ENCODE results near the gene MINDY4.

Gene MINDY4

DNA sequence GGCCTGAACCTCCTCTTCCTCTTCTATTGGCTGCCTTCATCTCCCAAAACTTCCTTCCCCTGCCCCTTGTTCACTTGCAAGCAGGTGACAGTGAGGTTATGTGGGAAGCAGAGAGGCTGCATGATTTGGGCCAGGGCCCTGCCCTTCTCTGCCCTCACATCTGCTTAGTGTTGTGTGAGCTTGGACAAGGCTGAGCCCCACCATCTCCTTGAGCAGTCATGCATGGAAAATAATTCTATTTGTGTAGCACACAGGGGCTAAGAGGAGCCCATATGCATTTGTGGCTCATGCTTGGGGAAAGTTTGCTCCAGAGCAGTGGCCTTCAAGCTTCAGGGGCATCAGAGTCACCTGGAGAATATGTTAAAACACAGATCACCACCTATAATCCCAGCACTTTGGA is 113.7 kb downstream of the MINDY4 start:
- DNase-seq = no peak

DNA sequence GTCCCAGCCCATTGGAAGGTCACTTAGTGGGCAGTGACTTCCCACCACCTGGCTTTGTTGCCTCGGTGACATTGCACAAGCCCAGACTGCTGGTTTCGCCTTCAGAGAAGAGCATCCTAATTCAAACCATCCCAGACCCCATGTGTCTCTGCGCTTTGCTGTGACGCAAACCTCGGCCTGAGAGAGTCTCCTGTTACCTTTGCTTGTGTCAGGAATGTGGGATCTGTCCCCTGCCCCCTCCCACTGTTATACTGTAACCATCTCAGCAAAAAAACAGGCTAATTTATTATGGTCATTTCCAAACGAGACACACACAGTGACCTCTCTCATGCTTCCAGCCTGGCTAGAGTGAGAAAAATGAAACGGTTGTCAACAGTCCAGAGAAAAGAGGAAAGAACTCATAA is 115.4 kb downstream of the MINDY4 start:
- DNase-seq = no peak

DNA sequence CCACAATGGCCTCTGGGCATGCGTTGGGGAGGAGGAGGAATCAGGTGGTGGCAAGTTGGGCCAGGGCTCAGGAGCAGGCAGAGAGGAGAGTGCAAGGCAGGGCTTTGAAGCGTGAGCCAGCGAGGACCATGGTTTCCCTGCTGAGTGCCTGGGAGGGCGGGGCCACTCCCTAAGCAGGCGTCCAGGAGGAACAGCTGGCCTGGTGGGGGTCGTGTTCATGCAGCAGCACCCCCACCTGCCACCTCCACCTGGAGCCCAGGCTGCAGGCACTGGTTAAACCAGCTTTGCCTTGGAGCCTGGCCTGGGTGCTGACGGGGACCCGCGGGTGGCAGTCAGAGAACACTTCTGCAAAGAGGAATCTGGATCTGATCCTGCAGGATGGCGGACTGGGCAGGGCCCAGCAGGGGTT is 116.3 kb downstream of the MINDY4 start:
- no peak for DNase-seq

DNA sequence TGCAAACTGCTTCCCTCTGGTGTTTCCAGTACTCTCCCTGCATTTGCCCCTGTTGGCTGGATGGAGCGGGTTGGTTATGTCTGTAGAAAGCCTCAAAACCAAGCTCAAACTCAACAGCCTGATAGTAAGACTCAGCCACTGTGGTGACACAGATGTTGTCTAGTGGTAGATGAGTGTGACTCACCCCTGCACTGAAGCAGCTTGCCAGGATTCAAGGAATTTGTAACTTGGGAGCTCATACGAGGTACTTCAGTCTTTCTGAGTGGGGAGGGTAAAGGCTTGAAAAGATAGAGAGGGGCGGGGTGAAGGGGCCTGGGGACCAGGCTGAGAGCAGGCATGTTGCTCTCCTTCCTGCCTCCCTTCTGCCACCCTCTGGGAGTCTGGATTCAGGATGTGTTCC is 117.5 kb downstream of the MINDY4 start:
- DNase-seq = no peak

DNA sequence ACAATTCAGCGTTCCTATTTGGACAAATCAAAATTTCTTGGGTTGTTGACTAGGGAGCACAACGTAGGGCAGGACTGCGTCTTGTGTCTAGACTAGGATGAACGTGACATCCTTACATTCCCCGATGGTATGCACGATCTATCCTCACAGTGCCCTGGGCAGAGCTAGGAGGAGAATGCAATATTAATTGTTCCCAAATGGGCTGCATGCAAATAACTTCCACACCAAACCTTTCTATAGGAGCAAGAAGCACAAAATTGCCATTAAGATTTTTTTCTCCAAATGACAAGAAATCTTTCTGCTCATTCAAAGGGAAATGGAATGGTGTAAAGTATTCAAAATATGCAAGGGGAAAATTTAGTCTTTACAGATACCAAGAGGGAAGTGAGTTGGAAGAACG is 119.0 kb downstream of the MINDY4 start:
- no peak for DNase-seq

DNA sequence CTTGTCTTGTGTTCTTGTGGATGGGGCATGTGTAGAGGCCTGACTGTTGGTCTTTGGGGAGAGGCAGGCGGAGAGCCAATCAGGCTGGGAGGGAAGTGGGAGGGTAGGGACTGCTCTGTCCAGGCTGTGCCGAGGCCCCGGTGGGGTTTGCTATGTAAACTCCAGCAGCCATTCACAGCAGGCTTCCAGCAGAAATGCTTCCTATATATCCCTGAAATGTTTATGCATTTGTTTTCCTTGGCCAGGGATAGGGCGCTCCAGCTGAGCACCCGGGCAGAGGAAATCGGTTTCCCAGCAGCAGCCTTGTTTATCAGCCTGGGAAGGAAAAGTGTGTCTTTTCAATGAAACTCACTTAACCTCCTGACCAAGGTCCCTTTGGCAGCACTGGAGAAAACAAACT is 122.1 kb downstream of the MINDY4 start:
- DNase-seq = no peak

DNA sequence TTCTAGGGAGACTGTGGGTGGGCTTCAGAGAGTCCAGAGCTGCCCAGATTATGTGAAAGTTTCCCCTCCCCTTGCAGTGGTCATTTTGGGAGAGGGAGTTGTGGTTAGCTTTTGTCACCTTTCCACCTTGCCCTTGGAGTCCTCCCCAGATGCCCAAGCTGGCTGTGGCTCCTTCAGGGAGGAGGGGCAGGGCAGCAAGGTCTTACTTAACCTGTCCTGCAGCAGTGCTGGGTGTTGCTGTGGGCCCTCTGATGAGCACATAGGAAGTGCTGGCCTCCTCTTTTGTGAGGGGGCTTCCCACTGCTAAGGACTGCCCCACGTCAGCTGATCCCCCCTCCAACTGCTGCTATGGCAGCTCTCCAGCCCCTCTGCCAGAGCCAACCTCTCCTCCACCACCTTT is 122.8 kb downstream of the MINDY4 start:
- DNase-seq = no peak

DNA sequence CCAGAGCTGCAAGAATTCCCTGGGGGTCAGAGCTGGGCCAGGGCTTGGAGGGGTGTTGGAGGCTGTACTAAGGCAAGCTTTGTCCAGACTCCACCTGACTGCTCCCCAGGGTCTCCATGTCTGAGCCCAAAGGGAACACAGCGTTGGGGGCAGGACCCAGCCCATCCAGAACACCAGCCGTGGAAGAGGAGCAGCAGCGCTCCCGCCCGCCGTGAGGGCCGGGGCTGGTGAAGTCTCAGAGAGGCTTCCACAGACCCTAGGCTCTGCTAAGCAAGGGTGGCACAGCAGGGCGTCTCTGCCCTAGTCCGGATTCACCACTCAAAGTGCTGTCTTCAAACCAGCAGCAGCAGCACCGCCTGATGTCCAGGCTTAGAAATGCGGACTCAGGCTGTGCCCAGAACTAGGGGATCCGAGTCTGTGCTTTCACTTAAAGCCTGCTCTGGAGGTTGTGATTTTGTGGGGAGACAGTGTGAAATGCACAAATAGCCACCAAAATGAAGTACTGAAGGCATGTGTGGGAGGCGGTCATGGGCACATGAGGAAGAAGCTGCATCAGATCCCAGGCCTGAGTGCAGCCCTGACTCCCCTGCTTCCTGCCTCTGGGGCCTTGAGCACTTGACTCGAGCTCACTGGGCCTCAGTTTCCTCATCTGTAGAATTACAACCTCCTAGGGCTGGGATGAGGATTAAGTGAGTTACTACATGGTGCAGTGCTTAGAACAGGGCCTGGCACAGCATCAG is 123.8 kb downstream of the MINDY4 start:
- DNase-seq = no peak

DNA sequence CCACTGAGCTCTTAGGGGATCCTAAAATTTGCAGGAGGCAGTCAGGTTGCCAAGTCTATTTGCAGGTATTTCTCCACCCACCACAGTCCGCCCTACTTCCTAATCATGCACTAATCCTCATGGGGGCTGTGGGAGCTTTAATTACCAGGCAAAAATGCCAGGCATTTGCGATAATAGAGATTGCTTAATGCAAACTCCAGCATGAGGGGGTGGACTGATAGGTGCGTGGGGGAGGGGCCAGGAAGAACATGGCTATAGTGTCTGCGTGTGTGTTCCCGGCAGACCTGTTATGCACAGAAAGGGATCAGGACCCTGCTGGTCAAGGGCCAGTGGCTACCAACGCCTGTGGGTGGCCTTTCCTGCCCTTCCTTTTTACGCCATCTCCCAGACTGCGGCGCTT is 124.8 kb downstream of the MINDY4 start:
- DNase-seq = no peak

DNA sequence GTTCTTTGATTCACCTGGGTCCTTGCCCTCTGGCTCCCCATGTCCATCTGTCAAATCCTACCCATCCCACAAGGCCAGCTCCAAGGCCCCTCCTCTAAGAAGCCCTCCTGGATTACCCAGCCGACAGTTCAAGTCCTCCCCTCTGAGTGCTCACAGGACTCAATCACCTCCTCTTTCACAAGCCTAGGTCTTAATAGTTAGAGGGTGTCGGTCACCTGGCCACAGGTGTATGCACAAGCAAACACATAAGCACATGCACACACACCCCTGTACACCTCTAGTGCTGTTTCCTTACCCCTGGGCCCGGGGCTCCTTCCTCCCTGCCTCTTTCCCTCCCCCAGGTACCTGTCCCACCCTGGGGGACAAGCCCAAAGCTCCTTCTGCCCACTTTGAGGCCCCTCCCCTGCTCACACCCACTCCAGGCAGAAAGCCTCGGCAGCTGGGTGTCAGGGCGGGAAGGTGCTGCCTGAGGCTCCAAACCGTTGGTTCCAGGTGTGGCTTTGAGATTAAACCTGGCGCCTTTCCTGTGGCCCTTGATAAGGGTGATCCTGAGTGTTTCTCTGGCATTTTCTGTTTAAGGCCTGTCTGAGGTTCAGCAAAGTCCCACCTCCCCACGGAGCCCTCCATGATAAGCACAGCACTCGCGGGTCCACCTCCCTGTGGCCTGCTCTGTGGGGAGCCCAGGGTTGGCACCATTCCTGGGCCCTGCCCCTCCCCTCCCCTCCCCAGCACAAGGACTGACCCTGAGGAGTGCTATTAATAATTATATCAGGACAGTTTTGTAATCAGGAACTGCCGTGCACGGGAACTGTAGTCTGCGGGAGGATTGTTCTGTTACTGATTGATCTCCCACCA is 125.8 kb downstream of the MINDY4 start:
- DNase-seq = no peak

DNA sequence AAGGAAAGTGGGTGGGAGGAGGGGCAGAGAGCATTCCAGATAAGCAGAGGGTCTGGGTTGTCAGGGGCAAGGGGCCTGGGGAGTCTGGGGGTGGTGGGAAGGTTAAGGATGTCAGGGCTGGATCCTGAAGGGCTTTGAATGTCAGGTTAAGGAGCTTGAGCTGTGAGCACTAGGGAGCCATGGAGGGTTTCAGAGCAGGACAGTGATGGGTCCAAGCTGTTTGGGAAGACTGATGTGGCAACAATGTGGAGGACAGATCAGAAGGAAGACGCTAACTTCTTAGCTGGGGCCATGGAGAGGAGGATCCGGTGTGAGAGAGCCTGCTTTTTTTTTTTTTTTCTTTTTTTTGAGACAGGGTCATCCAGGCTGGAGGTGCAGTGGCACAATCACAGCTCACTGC is 126.6 kb downstream of the MINDY4 start:
- DNase-seq = no peak

DNA sequence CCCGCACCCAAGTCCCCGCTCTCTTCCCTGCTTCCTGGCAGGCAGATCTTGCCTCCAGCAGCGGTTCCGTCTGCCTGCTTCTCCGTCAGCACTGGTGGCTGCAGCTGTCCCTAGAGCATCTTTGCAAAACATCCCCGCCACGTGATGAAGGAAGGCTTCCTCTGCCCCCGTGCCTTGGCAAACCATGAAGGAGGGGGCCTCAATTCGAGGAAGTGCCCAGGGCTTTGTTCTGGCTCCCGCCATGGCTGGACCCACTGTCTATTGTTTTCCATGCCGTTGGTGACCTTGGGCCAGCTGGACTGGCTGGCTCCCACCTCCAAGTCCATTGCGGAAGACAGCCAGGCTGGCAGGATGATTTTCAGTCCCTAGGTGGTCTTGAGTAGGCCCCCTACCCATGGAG is 127.2 kb downstream of the MINDY4 start:
- no peak for DNase-seq

DNA sequence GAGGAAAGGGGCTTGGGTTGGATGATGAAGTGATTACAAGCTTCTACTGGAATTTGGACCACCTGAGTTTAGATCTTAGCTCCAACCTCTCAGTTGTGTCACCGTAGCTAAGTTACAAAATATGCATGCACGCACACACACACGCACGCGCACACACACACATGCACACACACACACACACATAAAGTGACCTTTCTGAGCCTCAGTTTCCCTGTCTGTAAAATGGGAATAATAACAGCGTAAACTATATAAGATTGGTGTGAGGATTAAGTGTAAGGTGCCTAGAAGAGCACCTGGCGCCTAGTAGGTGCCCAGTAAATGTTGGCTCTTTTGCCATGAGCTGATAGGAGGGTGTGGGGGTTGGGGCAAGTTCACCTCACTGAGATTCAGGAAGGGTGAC is 127.8 kb downstream of the MINDY4 start:
- DNase-seq = no peak

DNA sequence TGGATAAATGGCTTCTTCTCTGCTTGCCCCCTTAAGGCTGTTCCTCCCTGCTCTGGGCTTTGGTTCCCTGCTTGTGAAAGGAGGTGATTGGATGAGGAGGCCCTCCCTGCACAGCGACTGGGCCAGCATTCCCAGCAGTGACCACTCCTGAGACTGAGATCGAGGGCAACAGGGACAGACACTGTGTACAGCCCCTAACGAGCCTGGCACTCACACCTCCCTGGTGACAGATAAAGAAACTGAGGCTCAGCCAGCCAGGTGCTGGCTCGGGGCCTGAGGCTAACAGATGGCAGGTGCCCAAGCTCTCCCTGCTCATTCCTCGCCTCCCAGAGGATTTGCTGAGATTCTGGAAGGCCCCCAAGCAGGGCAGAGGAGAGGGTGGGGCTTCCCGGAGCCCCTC is 128.4 kb downstream of the MINDY4 start:
- DNase-seq = no peak

DNA sequence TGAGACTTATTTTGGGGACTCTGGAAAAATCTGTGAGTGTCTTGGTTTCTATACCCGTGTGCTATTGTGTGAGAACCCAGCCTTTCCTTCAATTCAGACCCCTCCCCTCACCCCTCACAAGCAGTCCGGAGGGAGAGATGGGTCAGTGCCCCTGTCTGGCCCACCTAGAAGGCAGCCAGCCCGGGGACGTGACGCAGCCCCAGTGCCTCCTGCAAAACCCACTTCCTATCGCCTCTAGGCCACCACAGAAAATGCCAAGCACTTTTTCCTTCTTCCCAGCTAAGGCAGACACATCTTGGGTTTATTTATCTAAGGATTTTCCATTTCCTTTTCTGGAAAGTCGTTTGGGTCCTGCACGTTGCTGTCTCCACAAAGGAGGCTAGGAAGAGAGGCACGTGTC is 128.8 kb downstream of the MINDY4 start:
- no peak for DNase-seq

DNA sequence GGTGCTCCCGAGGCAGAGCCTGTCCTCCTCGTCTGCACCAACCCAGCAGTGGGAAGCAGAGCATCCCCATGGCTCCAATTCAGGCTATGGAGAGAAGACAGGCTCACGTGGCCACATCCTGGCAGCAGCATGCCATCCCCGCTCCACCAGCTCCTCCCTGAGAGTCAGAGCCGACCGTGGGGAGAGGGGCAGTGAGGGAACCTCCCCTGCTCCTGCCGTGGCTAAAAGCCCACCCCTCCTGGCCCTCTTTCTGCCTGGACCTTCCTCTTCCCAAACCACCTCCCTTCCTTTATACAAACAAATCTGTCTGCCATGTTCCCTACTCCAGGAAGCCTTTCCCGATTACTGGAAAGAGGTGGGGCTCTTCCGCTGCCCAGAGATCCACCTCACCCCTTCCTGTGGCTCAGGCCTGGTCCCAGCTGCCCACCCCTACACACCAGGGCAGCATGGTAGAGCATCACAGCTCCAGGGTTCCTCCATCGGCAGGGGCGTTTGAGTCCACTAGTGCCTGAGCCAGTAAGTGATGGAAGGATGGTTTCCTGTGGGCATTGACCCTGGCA is 129.7 kb downstream of the MINDY4 start:
- no peak for DNase-seq

DNA sequence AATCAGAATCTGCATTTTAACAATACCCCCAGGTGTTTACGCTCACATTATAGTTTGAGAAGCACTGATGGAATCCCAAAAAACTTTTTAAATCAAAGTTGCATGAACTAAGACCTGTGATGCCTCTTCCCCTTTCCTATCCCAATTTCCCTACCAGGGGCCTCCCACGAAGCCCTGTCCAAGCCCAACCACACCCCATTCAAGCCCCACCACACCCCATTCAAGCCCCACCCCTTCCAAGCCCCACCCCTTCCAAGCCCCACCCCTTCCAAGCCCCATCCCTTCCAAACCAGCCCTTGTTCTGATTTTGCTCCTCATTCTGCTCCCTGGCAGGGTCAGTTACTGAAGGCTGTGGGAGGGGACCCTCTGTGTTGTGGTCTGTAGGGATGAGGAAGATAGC is 130.6 kb downstream of the MINDY4 start:
- no peak for DNase-seq

DNA sequence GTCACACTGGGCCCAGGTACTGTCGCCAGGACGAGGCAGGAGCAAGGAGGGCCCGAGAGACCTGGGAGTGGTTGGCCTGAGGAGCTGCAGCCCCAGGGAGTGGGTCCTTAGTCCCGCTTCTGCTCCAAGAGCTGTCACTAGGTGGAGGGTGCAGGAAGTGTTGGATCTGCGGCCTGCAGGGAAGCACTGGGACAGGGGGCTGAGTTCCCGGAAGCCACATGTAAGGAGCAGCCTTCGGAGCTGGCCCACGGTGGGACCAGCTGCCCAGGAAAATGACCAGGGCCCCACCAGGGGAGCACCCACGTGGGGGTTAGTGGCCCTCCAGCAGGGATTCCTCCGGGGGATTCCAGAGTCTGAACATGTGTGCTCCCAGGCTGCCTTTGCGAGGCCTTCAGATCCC is 131.2 kb downstream of the MINDY4 start:
- no peak for DNase-seq

DNA sequence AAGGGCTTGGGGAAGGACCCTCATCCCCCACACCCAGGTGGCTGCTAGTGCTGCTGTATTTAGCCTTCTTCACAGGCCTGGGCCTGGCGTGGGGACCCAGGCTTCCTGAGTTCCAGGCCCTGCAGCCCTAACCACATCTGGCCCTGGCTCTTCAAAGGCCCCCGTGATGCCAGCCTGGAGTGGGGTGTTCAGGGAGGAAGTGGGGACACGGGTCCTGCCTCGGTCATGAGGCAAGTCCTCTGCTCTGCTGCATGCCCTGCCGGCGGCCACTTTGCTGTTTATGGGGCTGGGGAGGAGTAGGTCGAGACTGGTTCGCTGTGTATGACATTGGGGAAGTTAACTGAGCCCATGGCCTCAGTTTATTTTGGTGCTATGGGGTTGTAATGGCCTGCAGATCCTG is 131.9 kb downstream of the MINDY4 start:
- no peak for DNase-seq

DNA sequence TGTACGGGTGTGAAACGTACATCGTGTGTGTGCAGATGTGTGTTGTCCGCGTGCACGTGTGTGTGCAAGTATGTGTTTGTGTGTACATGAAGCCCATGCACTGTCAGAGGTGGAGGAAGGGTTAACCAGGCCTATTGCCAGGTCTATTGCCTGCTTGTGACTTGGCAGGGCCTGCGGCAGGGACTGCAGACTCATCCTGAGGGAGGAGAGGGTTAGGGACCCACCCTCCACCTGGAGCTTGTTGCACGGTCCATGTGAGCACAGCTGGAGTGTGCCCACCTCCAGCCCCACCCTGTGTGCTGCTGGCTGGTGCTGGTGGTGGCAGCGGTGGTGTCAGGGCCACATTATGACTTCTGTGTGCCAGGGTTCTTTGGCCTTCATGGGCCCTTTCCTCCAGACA is 133.3 kb downstream of the MINDY4 start:
- no peak for DNase-seq

DNA sequence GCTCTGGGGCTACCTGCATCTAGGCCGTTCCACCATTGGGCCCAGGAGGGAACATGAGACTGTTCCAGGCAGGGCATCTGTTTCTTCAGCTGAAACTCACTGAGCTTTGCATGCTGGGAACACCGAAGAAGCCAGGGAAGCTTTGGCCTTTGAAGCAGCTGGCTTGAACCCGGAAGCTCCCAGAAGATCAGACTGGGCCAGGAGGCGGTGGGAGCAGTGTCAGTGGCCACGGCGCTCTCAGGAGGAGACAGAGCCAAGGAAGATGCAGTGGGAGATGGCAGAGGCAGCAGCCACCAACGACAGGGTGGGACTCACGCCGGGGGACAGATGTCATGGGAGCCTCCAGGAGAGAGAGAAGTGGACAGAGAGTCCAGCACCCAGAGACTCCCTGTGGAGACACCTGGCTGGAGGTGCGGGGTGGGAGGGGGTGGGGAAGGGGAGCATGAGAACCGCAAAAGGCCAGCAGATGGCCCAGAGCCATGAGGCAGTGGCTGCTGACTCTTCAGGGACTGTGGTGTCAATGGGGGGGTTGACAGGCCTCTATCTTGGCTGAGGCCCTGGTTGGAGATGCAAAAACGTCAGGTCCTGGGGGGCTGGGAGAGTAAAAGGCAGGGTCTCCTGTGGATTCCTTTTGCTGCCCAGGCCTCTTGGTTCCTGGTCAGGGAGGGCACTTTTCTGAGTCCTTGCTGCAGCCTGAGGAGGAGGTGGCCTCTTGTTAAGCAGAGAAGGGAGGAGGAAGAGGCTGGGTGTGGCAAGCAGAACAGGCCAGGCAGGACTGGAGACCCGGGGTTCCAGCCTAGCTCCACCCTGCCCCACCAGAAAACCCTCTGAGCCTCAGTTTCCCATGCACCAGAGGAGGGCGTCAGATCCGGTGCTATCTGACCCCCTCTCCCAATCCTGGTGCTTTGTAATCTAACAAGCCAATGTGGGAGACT is 134.1 kb downstream of the MINDY4 start:
- no peak for DNase-seq

DNA sequence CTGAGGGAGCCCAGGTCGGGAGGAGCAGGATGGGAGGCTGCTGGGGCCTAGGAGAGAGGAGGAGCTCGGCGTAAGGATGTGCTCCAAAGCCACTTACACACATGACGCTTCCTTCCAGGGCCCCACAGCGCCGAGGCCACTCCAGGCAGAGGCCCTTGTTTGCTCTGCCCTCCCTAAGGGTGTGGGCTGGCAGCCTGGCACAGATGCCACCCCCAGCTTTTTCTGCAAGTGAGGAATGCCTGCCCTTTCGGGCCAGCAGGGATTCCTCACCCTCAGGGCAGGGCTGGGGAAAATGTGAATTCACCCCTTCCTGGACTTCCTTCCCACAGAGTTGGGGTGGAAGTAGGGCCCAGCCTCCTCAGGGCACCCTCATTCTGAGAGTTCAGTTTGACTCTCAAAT is 134.8 kb downstream of the MINDY4 start:
- DNase-seq = no peak
